OCI-LY3 (cell line): ENCODE results near the gene SHLD2.
"Not testable (repeated sequence)": the region's sequence is repeated elsewhere in the genome, so short reads cannot be mapped to it uniquely, and the experiment has no call there.

Experiments
- CTCF ChIP-seq: fragments of 200-600, 300-600 bp; sonication (generic); IDR thresholded peaks from 2 replicates; pipeline ENCODE4 v1.5.1; 2014; ENCODE audit warnings: antibody characterized with exemption, low read length, low read depth
- EZH2phosphoT487 ChIP-seq: fragments of 200-600 bp; shearing (Covaris generic); IDR thresholded peaks from 2 replicates; pipeline ENCODE4 v1.6.1; 2018; ENCODE audit warnings: antibody characterized with exemption, mixed run types, low read depth

DNA sequence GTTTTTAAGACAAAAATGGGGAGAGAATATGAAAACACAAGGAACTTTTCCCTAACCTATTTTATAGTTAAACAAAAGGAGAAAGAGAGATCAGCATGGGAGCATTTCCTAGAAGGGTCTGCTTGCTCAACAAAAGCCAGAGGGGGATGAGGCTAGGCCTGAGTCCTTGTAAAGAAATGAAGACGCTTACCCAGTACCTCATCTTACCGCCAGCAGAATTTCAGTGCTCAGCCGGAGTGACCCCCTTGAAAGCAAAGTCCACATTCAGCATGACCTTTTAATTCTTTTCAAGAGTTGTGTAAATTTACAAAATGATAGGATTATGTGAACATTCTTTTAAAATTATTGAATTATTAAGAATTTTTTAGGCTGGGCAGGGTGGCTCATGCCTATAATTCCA is 82.6 kb downstream of the SHLD2 start:
- TF ChIP-seq CTCF, EZH2phosphoT487: not testable (repeated sequence)
